Tongue (tissue), 2 donors: ENCODE results near the gene TEX13A. TPM values are rescaled to one million over a fixed set of nuclear protein-coding genes. Genes with fewer than 3 reads are reported as not detected.
"Not testable (repeated sequence)": the region's sequence is repeated elsewhere in the genome, so short reads cannot be mapped to it uniquely, and the experiment has no call there.

Experiments
- DNase-seq: peaks from one replicate; pipeline ENCODE4 v3.0.0-alpha.2; 2015
- total RNA-seq: library from RNA; depleted of rRNA; stranded (reverse); fragments of >200 nt; gene quantifications from one replicate; pipeline ENCODE4 v1.2.3, GENCODE V29; 2014

The TEX13A gene, protein sequence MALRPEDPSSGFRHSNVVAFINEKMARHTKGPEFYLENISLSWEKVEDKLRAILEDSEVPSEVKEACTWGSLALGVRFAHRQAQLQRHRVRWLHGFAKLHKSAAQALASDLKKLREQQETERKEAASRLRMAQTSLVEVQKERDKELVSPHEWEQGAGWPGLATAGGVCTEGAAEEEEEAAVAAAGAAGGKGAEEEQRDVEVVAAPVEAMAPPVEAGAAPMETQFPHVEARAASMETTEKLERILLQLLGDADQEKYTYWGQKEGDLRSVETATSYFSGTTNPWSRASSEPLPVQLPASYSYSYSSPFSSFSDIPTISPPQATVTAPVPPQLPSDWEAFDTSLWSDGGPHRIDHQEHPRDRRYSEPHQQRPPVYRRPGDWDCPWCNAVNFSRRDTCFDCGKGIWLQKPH
- total RNA-seq: not detected

DNA sequence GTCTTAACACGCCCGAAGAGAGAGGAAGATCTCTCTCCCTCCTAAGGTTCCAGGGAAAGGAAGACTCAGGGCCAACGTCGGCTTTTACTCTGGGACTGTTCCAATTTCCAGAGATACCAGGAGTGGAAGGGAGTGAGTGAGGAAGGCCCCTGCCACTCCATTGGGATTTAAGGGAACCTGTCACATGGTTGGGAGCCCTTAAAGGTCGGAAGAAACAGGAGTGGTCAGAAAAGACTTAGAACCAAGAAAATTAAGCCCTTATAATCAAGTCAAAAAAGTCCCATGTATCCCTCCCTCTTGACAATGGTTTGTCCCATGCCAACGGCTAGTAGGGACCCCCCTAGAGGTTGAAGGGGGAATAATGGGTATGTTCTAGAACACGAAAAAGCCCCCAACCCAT is at the start of gene TEX13A:
TEX13A (minus strand) TSS at position 59 of the 400 bp plus-strand sequence. CDS start 297 bp downstream, outside the sequence.
- no peak for DNase-seq

DNA sequence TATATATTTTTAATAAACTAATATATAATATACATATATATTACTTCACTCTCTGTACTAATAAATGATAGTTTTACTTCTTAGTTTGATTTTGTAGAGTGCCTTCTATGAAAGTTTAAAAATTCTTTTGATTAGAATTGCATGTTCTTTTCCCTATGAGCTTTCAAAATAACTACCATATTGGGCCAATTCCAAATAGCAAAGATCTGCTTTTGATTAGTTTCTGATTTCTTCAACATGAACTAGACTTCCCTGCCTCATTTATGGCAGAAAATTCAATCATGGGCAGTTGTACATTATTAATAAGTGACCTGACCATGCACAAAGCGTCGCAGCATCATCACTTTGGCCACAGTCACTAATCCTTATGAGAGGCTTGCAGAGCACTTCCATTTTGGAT is 48.9 kb upstream of the TEX13A start:
- DNase-seq: peak; percentile 1

DNA sequence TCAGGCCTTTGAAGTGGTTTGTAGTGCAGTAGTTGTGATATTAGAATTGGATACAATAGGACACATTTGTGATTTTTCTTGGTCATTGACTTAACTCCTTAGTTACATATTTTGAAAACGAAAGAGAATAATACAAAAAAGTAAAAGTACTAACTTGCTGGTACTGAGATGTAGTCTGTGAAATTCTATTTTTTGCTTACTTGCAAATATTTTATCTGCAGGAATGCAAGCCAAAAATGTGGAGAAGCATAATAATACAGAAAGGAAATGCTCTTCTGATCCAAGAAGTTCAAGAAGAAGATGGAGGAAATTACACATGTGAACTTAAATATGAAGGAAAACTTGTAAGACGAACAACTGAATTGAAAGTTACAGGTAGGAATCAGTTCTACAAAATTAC is 46.7 kb upstream of the TEX13A start:
- no peak for DNase-seq

DNA sequence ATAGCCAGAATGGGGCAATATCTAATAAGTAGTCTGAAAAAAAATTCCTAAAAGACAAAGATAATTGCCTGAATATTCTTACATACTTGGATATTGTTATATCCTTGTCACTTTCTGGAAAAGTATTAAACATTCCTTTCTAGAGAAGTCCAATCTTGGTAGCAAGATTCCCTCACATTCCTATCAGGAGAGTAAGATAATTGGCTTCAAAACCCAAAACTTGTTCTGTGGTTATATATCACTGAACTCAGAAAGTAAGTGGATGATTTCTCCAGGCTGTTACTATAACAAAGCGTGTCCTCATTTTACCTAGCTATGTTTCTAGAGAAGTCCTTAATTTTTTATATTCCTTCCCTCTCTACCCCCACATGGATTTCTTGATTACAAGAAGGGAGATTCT is 46.0 kb upstream of the TEX13A start:
- no peak for DNase-seq

DNA sequence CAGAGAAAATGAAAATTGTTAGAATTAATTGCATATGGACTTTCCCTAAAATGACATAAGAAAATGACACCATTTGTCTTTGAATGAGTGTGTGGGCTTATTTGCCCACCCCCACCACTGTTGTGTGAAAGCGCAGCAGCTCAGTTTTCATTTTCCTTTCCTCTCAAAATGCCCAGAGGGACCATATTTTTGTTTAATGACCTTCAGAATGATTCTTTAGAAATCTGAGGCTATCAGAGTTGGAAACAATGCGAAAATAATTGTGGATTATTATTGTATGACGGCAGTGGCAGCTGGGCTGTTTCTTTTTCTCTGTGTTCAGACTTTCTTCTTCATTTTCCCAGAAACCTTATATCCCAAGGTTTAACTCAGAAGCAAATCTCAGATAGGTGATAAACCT is 44.6 kb upstream of the TEX13A start:
- peak; percentile 75 for DNase-seq

DNA sequence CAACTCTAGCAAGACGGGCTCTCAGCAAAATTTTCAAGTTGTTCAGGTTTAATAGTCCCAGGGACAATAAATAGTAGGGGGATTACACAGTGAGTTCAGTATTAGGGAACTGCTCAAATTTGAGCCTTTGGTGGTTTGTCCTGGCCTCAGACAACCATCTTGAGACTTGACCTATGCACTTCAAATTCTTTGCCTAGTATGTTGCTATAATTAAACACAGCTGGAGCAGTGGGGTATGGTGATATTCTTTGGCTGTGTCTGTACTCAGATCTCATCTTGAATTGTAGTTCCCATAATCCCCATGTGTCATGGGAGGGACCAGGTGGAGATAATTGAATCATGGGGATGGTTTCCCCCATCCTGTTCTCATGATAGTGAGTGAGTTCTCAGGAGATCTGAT is 43.3 kb upstream of the TEX13A start:
- DNase-seq: no peak

DNA sequence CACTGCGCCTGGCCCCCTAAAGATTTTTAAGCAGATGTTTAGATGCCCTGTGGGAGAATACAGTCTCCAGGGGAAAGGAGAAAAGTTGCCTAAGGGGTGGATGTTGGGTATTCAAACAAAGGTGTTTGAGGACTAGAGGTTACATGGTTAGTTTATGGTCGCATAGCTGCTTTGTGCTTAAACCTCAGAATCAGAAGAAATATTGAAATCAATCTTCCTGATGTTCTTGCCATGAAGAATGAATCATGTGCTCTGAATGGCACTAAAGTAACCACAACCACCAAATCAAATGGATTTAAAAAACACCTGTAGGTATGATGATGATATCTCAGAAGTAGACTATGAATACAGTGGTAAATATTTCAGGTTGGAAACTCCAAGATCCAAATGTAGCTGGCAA is 42.7 kb upstream of the TEX13A start:
- no peak for DNase-seq

DNA sequence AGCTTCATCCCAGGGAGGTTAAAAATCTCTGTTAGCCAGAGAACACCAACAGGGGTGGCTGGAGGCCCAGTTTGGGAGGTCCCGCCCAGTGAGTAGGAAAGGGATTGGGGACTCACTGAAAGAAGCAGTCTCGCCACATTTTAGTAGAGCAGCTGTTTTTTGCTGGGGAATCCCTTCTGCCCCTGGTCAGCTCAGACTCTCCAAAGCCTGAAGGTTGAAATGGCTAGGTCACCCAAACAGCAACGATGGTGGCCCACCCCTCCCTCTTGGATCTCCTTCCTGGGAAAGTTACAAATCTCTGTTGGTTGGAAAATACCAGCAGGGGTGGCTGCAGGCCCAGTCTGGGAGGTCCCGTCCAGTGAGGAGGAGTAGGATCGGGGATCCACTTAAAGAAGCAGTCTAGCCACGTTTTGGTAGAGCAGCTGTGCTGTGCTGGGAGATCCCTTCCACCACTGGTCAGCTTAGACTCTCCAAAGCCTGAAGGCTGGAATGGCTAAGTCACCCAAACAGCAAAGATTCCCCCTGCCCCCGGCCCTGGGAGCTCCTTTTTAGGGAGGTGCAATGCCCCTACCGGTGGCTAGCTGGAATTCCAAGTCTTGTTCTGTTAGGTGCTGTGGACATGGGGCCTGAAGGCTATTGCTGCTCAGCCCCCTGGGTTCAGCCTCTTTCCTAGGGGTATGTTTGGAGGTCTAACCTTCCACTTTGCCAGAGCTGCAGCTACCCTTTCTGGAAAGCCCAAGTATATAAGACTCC is 40.0 kb upstream of the TEX13A start:
- peak; percentile 3 for DNase-seq

DNA sequence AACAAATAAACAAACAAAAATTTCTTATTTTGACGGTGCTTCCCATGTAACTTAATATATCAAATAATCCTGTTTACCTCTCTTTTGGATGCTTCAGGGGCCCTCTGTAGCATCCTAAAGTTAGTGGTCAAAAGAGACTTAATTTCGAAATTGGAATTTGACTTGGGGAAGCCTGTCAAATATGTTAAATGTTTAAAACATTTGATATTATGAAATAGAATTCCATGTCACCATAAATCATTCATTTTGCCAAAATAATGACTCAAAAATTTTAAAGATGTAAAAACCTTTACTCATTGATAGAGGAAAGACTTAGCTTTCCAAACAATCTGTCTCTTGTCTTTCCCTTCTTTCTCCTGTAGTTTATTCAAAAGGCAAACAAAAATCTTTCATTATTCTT is 20.6 kb upstream of the TEX13A start:
- DNase-seq: no peak

DNA sequence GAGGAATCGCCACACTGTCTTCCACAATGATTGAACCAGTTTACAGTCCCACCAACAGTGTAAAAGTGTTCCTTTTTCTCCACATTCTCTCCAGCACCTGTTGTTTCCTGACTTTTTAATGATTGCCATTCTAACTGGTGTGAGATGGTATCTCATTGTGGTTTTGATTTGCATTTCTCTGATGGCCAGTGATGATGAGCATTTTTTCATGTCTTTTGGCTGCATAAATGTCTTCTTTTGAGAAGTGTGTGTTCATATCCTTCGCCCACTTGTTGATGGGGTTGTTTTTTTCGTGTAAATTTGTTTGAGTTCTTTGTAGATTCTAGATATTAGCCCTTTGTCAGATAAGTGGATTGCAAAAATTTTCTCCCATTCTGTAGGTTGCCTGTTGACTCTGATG is 16.9 kb upstream of the TEX13A start:
- not testable (repeated sequence) for DNase-seq

DNA sequence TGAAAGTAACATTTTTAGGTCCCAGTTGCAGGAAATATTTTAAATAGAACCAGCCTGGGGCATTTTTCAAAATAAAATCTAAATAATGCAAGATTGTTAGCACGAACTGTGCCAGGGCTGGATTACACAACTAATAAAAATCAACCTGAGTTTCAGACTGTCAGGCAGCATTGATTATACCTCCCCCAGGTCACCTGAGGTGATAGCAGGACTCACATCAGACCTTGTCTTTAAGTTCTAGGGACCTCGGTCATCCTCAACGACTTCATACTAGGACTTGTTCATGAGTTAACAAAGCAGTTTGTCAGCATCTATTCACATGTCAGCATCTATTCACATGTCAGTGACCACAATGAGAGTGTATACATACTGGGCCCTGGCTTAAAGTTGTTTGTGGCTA is 8.7 kb upstream of the TEX13A start:
- no peak for DNase-seq

DNA sequence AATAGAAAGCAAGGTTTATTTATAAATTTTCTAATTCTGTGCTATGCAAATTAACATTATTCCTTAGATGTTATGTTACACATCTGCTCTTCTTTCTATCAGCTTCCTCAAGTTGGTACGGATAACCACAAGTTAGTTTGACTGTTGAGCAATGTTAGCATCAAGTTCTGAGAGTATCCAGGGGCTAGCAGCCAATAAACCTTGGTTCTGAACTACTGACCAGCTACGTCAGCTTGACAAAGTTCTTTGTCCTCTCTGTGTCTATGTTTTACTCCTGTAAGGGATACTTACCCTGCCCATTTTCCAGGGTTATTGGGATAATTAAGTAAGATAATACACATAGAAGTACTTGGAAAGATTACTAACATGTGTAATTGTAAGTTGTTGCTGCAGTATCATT is 8.1 kb upstream of the TEX13A start:
- DNase-seq: no peak

DNA sequence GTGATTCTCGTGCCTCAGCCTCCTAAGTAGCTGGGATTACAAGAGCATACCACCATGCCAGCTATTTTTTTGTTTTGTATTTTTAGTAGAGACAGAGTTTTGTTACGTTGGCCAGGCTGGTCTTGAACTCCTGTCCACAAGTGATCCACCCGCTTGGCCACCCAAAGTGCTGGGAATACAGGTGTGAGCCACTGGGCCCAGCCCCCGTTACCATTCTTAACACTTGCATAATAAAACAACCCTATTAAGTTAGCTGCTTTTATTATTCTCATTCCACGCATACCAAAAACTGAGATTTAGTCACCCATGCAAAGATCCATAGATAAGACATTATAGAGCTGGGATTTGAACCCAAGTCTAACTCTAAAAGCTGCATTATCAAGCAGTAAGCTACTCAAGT is 6.0 kb upstream of the TEX13A start:
- no peak for DNase-seq

DNA sequence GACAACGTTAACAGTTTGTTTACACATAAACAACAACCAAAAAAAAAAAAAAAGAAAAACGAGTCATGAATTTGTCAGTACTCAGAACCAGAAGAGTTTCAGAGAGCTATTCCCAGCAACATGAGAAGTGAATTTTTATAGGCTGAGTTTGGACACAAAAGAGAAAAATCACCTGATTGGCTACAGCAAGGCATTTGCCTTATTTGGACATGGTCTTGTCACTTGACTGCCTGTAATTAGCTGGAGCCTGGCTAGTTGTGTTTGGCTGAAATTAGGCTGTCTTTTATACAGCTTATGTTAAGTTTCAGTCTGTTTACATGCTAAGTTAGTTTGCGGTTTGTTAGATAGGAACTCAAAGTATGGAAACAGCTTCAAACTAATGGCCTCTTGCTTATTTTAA is 880 bp upstream of the TEX13A start:
- DNase-seq: no peak

DNA sequence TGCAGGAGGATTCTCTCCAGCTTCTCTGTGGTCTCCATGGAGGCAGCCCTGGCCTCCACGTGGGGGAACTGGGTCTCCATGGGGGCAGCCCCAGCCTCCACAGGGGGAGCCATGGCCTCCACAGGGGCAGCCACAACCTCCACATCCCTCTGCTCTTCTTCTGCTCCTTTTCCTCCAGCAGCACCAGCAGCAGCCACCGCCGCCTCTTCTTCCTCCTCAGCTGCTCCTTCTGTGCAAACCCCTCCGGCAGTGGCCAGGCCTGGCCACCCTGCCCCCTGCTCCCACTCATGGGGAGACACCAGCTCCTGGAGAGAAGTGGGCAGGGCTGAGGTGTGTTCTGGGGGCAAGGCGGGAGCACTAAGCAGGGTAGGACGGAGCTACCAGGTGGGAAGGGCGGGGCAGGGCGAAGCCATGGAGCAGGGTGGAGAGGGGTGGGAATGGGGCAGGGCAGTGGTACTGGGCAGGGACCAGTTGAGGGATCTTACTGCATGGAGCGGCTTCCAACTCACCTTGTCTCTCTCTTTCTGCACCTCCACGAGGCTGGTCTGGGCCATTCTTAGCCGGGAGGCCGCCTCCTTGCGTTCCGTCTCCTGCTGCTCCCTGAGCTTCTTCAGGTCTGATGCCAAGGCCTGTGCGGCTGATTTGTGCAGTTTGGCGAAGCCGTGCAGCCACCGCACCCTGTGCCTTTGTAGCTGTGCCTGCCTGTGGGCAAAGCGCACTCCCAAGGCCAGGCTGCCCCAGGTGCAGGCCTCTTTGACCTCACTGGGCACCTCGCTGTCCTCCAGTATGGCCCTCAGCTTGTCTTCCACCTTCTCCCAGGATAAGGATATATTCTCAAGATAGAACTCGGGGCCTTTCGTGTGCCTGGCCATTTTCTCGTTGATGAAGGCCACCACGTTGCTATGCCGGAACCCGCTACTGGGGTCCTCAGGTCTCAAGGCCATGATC is 766 bp downstream of the TEX13A start:
- no peak for DNase-seq

DNA sequence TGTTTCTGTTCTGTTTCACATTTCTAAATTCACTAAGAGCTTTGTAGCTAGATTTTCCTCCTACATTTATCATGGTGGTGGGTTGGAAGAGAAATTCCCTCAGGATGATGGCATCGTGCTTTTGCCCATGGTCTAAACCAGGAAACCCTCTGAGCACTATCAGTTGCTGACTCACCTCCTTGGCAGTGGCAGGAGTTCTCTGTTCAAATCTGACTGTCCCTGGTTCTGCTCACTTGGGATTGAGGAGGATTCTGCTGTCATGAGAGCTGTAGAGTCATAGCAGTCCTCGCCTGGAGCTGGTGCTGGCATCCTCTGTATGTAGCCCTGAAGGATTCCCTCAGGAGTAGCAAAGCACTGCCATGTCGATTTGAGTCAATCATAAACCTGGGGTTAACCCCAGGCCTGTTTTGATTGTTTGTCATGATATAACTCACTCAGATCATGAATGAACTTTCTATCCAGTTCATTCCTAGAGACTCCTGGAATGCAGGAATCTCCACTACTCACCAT is 9.4 kb downstream of the TEX13A start:
- DNase-seq: no peak

DNA sequence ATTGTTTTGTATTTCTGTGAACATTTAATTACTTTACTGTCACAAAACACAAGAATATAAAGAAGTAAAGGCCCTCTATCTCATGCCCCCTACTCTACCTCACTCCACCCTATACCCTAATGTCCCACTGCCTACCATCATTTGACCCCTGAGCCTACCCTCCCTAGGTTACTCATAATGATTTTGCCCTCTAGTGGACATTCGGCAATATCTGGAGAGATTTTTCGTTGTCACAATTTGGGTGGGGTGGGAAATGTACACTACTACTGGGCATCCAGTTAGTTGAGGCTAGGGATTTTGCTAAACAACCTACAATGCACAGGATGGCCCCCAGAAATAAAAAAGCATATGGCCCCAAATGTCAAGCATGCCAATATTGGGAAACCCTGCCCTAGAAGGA is 10.2 kb downstream of the TEX13A start:
- DNase-seq: no peak

DNA sequence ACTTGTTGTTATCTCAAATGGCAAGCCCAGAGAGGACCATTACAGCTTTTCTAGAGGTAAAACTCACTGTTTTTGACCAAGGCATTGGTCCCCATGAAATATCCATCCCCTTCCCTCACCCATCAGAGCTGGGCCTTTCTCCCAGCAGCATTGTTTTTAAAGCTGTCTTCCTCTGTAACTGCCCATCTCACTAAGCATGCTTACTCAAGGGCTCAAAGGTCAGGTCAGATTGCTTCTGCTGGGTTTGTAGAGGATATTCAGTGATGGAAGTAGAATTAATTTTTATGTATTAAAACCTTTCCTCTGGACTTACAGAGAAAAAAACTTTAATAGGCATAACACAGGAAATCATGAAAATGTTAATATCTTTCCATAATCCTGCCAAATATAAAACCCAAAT is 11.1 kb downstream of the TEX13A start:
- no peak for DNase-seq

DNA sequence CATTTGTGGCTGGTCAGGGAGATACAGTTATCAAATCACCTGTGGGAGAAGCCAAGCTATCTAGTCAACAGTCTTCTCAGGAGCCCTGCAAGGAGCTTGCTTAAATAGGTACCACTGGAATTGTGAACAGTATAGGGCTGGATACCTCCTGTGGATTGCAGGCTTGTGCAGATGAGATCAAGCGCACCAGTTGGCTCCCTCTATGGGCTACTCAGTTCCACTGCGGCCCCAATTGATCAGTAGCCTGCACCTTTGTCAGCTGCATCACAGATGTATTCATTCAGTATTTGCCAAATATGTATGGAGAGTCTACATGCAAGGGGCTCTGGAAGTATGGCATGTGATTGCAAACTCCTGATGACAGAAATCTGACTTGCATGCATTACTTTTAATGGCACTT is 28.6 kb downstream of the TEX13A start:
- DNase-seq: peak; percentile 4

DNA sequence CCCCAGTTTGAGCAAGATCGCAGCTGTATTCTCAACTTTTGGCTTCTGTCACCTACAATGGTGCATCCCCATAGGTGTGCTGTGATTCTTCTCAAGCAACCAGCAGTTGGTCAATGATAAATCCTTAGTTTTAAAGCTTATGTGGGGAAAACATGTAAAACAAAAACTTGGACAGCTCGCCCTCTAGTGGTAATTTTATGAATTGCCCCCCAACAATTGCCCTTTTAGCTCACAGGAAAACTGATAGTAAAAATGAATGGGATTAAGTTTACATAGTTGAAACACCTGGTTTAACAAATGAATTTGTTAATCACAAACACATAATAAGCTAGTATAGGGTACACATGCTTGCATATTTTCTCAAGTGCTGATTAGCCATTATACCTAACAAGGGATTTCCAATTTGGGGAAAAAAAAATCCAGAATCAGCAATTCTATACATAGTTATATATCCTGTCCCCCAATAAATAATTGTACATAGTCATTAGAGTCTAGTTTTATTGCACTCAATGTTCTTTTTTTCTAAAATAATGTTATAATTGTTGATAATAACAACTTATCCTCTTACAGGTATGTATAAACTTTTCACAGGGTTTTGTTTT is 30.1 kb downstream of the TEX13A start:
- DNase-seq: peak; percentile 60

DNA sequence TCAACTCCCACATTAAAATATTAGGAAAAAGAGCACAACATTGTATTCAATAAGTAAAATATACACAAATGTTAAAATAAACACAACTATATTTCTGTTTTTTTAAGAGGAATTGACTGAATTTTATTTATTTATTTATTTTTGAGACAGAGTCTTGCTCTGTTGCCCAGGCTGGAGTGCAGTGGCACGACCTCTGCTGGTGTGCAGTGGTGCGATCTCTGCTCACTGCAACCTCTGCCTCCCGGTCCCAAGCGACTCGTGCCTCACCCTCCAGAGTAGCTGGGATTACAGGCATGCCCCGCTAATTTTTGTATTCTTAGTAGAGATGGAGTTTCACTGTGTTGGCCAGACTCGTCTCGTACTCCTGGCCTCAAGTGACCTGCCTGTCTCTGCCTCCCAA is 31.4 kb downstream of the TEX13A start:
- no peak for DNase-seq

DNA sequence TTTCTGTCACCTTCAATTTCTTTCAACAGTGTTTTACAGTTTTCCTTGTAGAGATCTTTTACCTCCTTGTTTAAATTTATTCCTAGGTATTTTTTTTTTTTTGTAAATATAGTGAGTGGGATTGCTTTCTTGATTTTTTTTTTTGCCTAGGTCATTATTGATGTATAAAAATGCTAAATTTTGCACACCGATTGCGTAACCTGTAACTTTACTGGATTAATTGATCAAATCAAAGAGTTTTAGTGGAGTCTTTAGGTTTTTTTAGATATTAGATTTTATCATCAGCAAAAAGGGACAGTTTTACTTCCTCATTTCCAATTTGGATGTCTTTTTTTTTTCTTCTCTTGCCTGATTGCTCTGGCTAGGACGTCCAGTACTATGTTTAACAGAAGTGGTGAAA is 40.9 kb downstream of the TEX13A start:
- no peak for DNase-seq
